CD4-positive, alpha-beta T cell (primary cell): ENCODE results near the gene TSPYL4. TPM values are rescaled to one million over a fixed set of nuclear protein-coding genes. Genes with fewer than 3 reads are reported as not detected.

Experiments used
- ATAC-seq: fragments of 200-7000 bp; cut with Tn5 transposase; one replicate; pipeline ENCODE4 v1.10.0; 2022; ENCODE audit warnings: mild to moderate bottlenecking; ENCODE audit not compliant: poor library complexity
- CTCF ChIA-PET: fragments of 350-600 bp; sonication (Branson Sonifier 250); formaldehyde crosslinking; loops from one replicate; lab custom pipeline; 2021; ENCODE audit warnings: antibody characterized with exemption, inconsistent platforms; lab: Charles Lee
- POLR2A ChIA-PET: fragments of 350-600 bp; sonication (Branson Sonifier 250); formaldehyde crosslinking; loops from one replicate; lab custom pipeline; 2021; ENCODE audit warnings: antibody characterized with exemption, inconsistent platforms; lab: Charles Lee
- DNase-seq, 14 experiments: peaks; one replicate each; pipeline ENCODE4 v3.0.0-alpha.2; 2013 to 2020; ENCODE audit warnings: mixed read lengths in 2 of 14
- H3K27ac ChIP-seq, 2 donors: one replicate each; pipeline versions ENCODE4 v1.5.1 to v1.7.0; 2013; ENCODE audit warnings: low read length in 2 of 2, low read depth in 1 of 2, mild to moderate bottlenecking in 1 of 2
- H3K27me3 ChIP-seq, 2 experiments: 1 replicate in 1 of 2; 2 replicates in 1 of 2; pipeline versions ENCODE4 v1.6.1 to v1.7.0; 2013; ENCODE audit warnings: low read length in 2 of 2, control low read depth in 1 of 2, mild to moderate bottlenecking in 1 of 2, moderate library complexity in 1 of 2; ENCODE audit not compliant: insufficient read depth in 2 of 2, control insufficient read depth in 1 of 2
- H3K36me3 ChIP-seq: one replicate; pipeline ENCODE4 v1.6.1; 2013; ENCODE audit warnings: low read length, control low read depth; ENCODE audit not compliant: insufficient read depth
- H3K4me1 ChIP-seq: one replicate; pipeline ENCODE4 v1.6.1; 2013; ENCODE audit warnings: low read length, control low read depth; ENCODE audit not compliant: insufficient read depth
- H3K4me3 ChIP-seq: one replicate; pipeline ENCODE4 v1.5.1; 2013; ENCODE audit warnings: mild to moderate bottlenecking, low read length, moderate library complexity
- H3K9me3 ChIP-seq, 2 experiments: 1 replicate in 1 of 2; 2 replicates in 1 of 2; pipeline versions ENCODE4 v1.6.1 to v1.7.0; 2013; ENCODE audit warnings: low read length in 2 of 2, mild to moderate bottlenecking in 2 of 2, control low read depth in 1 of 2, moderate library complexity in 1 of 2; ENCODE audit not compliant: control insufficient read depth in 1 of 2, insufficient read depth in 1 of 2
- H3K27ac Mint-ChIP-seq: one replicate; pipeline ENCODE4 v1.8.0; 2020; ENCODE audit warnings: mixed read lengths
- H3K27me3 Mint-ChIP-seq: one replicate; pipeline ENCODE4 v1.8.0; 2021; ENCODE audit warnings: mixed read lengths
- H3K36me3 Mint-ChIP-seq: one replicate; pipeline ENCODE4 v1.8.0; 2021; ENCODE audit warnings: low read depth, mixed read lengths
- H3K4me1 Mint-ChIP-seq: one replicate; pipeline ENCODE4 v1.8.0; 2021; ENCODE audit warnings: low read depth, mixed read lengths
- H3K4me3 Mint-ChIP-seq: one replicate; pipeline ENCODE4 v1.8.0; 2020; ENCODE audit warnings: mild to moderate bottlenecking, mixed read lengths
- H3K9me3 Mint-ChIP-seq: one replicate; pipeline ENCODE4 v1.8.0; 2020; ENCODE audit warnings: mixed read lengths
- intact Hi-C, 2 experiments: fragments of 100-400 bp; cut with DNase I in 1 of 2; cut with micrococcal nuclease in 1 of 2; formaldehyde crosslinking; loops; one replicate each; pipeline versions ENCODE4 v1.15.1 to v1.9.0; 2023 to 2025; cut with DNase I, micrococcal nuclease
- total RNA-seq, 174 experiments: library from RNA in 2 of 174; stranded (reverse) in 2 of 174; gene quantifications; one replicate each; pipeline ENCODE4 v1.2.3 and lab custom pipeline; 2021 to 2026
- TF ChIP-seq, protein P1 (sequence below): fragments of 200-600 bp; IDR thresholded peaks from one replicate; pipeline ENCODE4 v1.8.0; 2022; ENCODE audit warnings: antibody characterized with exemption, mild to moderate bottlenecking

The TSPYL4 gene
- total RNA-seq, 2 experiments from 2014 or later = 35.9 to 37.7 TPM

- Mint-ChIP-seq H3K4me1 (no peaks in the 10 kb centered on the region), H3K4me3 (no peak overlapping the region), H3K27me3 (no peaks in the 10 kb centered on the region), H3K27ac (no peak overlapping the region), H3K9me3 (no peaks in the 10 kb centered on the region), H3K36me3 (no peaks in the 10 kb centered on the region)
- ChIA-PET CTCF (interaction anchor here (1.4 kb wide), 1 partner anchor 23 kb away, joined by 4 read pairs; no protein-coding TSS in a partner anchor), POLR2A (no interaction called here)
- TF ChIP-seq, protein P1, sequence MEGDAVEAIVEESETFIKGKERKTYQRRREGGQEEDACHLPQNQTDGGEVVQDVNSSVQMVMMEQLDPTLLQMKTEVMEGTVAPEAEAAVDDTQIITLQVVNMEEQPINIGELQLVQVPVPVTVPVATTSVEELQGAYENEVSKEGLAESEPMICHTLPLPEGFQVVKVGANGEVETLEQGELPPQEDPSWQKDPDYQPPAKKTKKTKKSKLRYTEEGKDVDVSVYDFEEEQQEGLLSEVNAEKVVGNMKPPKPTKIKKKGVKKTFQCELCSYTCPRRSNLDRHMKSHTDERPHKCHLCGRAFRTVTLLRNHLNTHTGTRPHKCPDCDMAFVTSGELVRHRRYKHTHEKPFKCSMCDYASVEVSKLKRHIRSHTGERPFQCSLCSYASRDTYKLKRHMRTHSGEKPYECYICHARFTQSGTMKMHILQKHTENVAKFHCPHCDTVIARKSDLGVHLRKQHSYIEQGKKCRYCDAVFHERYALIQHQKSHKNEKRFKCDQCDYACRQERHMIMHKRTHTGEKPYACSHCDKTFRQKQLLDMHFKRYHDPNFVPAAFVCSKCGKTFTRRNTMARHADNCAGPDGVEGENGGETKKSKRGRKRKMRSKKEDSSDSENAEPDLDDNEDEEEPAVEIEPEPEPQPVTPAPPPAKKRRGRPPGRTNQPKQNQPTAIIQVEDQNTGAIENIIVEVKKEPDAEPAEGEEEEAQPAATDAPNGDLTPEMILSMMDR = no peak
- ATAC-seq = no peak
- Histone ChIP-seq H3K4me3 (no peak overlapping the region), H3K27ac (no peak overlapping the region), H3K36me3 (no peaks in the 10 kb centered on the region), H3K9me3 (no peaks in the 10 kb centered on the region), H3K27me3 (no peaks in the 10 kb centered on the region), H3K4me1 (no peaks in the 10 kb centered on the region)
- no peak for DNase-seq
- intact Hi-C loops = no loop called here
These were observed 38.0 kb upstream of the TSPYL4 start for GRCh38 chr6:116291701-116292396.

- ATAC-seq = no peak
- Histone ChIP-seq H3K4me1 (no peaks in the 10 kb centered on the region), H3K27ac (no peak overlapping the region), H3K27me3 (no peaks in the 10 kb centered on the region), H3K9me3 (no peaks in the 10 kb centered on the region), H3K4me3 (no peak overlapping the region), H3K36me3 (no peaks in the 10 kb centered on the region)
- no peaks in the 10 kb centered on the region for H3K9me3 Mint-ChIP-seq
- intact Hi-C loops = loop anchor here in 1 of 2 experiments (1.0 kb wide), 1 partner anchor 242 kb away; no protein-coding TSS in a partner anchor
- no peak overlapping the region for H3K4me3 Mint-ChIP-seq
- H3K27ac Mint-ChIP-seq = no peak overlapping the region
- H3K27me3 Mint-ChIP-seq = no peaks in the 10 kb centered on the region
- CTCF ChIA-PET = interaction anchor here (1.0 kb wide), 1 partner anchor 322 kb away, joined by 3 read pairs; no protein-coding TSS in a partner anchor
- TF ChIP-seq, protein P1 = no peak
- H3K4me1 Mint-ChIP-seq = no peaks in the 10 kb centered on the region
- POLR2A ChIA-PET = no interaction called here
- no peak for DNase-seq
- H3K36me3 Mint-ChIP-seq = no peaks in the 10 kb centered on the region
These were observed 36.9 kb upstream of the TSPYL4 start for GRCh38 chr6:116290799-116291198.

DNA sequence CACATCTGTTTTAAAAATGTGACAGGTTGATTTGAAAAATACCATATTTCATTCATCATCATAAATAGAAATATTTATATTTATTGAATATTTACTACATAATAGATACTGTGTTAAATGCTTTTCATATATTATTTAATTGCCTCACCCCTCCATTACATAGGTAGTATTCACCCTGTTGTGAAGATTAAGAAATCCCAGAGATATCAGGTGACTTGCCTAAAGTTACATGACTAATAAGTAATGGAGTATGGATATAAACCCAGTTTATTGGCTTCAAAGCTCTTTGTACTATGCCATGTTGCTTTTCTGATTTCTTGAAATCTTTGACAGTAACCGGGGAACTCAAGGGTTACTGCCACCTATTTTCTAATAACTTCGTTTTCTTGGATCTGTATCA lies 36.0 kb upstream of the TSPYL4 start:
- Histone ChIP-seq H3K27ac (no peak overlapping the region), H3K27me3 (no peaks in the 10 kb centered on the region), H3K9me3 (no peaks in the 10 kb centered on the region), H3K4me3 (no peak overlapping the region), H3K4me1 (no peaks in the 10 kb centered on the region), H3K36me3 (no peaks in the 10 kb centered on the region)
- CTCF ChIA-PET = interaction anchor here (1.0 to 2.7 kb wide), 2 partner anchors 21 to 323 kb away, joined by 3 to 32 read pairs; no protein-coding TSS in a partner anchor
- TF ChIP-seq, protein P1 = no peak
- no peak overlapping the region for H3K4me3 Mint-ChIP-seq
- H3K9me3 Mint-ChIP-seq = no peaks in the 10 kb centered on the region
- no peaks in the 10 kb centered on the region for H3K4me1 Mint-ChIP-seq
- H3K27me3 Mint-ChIP-seq = no peaks in the 10 kb centered on the region
- intact Hi-C loops = loop anchor here (1.0 to 10.0 kb wide), 3 partner anchors 242 to 1385 kb away; partner anchors contain the start of gene NUS1 (in 1 of the 2)
- DNase-seq (no peak), ATAC-seq (no peak)
- POLR2A ChIA-PET = interaction anchor here (0.8 to 2.9 kb wide), 2 partner anchors 10 to 281 kb away, joined by 3 to 21 read pairs; partner anchors contain the start of genes RWDD1 and TSPYL1
- H3K27ac Mint-ChIP-seq = no peak overlapping the region
- no peaks in the 10 kb centered on the region for H3K36me3 Mint-ChIP-seq
